ENCODE data around the gene TUBA3E.

GRCh38 chr2:130156624-130157004, 41.6 kb downstream of the TUBA3E start:
- TF ChIP-seq POLR2A (IDR thresholded peaks at IDR 0.05) (no peak), CTCF (IDR thresholded peaks at IDR 0.05) (no peak)
